ENCODE measurements around the gene MCF2L2. TPM values are rescaled to one million over a fixed set of nuclear protein-coding genes. Genes with fewer than 3 reads are reported as not detected.

MCF2L2 gene
- total and polyA plus RNA-seq, 12 donors = 6.5 to 62.7 (median 21.7) TPM

- 86 to 88% (median 88%) methylated on average over 8 of the region's 8 CpGs for WGBS, 4 donors
- no peak for TF ChIP-seq CTCF (IDR thresholded peaks at IDR 0.05)
- no peak overlapping the region for H3K4me3 ChIP-seq
- no peak for DNase-seq
- H3K27ac ChIP-seq = no peak overlapping the region
- intact Hi-C loops (cut with DNase I) = no loop called here
- no peaks in the 10 kb centered on the region for H3K27me3 ChIP-seq
- no peaks in the 10 kb centered on the region for H3K36me3 ChIP-seq (replicated peaks in 1 of 2)
- H3K4me1 ChIP-seq (replicated peaks in 1 of 2) = no peaks in the 10 kb centered on the region
- no peaks in the 10 kb centered on the region for H3K9me3 ChIP-seq (replicated peaks in 1 of 3)
Measured at GRCh38 chr3:183317271-183317670, 111.1 kb downstream of the MCF2L2 start.

DNA sequence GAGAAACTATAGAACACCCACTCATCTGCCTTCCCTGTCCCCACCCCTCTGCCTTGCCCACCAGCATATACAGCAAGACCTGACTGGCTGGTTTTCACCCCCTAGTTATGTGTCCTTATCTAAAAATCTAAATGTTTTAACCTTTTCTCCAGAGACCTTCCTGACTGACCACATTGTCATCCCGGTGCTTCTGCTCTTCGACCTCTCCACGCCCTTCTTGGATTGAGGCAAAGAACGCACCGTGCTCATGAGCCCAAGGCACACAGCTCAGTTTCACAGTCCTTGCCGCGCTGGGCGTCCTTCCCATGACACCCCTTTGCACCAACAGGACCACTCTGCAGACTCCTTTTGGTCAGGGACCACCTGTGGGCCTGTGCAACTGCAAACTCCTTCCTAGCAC lies 112.7 kb downstream of the MCF2L2 start:
- intact Hi-C loops (cut with DNase I) = no loop called here
- Histone ChIP-seq H3K36me3 (replicated peaks in 1 of 2) (peaks cover 0 to 2% of the 10 kb centered on the region in 2 donors), H3K4me3 (no peak overlapping the region), H3K9me3 (replicated peaks in 1 of 3) (no peaks in the 10 kb centered on the region), H3K27ac (no peak overlapping the region), H3K27me3 (no peaks in the 10 kb centered on the region), H3K4me1 (replicated peaks in 1 of 2) (no peaks in the 10 kb centered on the region)
- WGBS, 4 donors = 92 to 97% (median 95%) methylated on average over 8 of the region's 8 CpGs
- TF ChIP-seq CTCF (IDR thresholded peaks at IDR 0.05) (no peak), POLR2A (IDR thresholded peaks at IDR 0.05) (no peak)
- DNase-seq = no peak

GRCh38 chr3:183313764-183314163 lies 114.7 kb downstream of the MCF2L2 start:
- Histone ChIP-seq H3K27ac (no peak overlapping the region), H3K4me1 (replicated peaks in 1 of 2) (peaks cover 6 to 7% of the 10 kb centered on the region in 2 donors), H3K9me3 (replicated peaks in 1 of 3) (no peaks in the 10 kb centered on the region), H3K4me3 (no peak overlapping the region), H3K27me3 (no peaks in the 10 kb centered on the region), H3K36me3 (replicated peaks in 1 of 2) (peaks cover 0 to 8% of the 10 kb centered on the region in 2 donors)
- no peak for TF ChIP-seq CTCF (IDR thresholded peaks at IDR 0.05)
- no peak for TF ChIP-seq POLR2A (IDR thresholded peaks at IDR 0.05)
- whole genome bisulfite sequencing, 4 donors = 81 to 87% (median 87%) methylated on average over 7 of the region's 7 CpGs
- no peak for DNase-seq
- intact Hi-C loops (cut with DNase I) = no loop called here

- WGBS, 4 donors = 74 to 85% (median 83%) methylated on average over 4 of the region's 4 CpGs
- H3K4me1 ChIP-seq (replicated peaks in 1 of 2) = peaks cover 6 to 7% of the 10 kb centered on the region in 2 donors
- no peaks in the 10 kb centered on the region for H3K9me3 ChIP-seq (replicated peaks in 1 of 3)
- intact Hi-C loops (cut with DNase I) = no loop called here
- no peaks in the 10 kb centered on the region for H3K27me3 ChIP-seq
- no peak overlapping the region for H3K27ac ChIP-seq
- no peak for TF ChIP-seq POLR2A (IDR thresholded peaks at IDR 0.05)
- TF ChIP-seq CTCF (IDR thresholded peaks at IDR 0.05) = no peak
- peaks cover 0 to 8% of the 10 kb centered on the region in 2 donors for H3K36me3 ChIP-seq (replicated peaks in 1 of 2)
- no peak overlapping the region for H3K4me3 ChIP-seq
- DNase-seq = no peak
Measured at GRCh38 chr3:183313351-183313750, 115.1 kb downstream of the MCF2L2 start.
